ENCODE data around the gene CCT2. TPM values are rescaled to one million over a fixed set of nuclear protein-coding genes. Genes with fewer than 3 reads are reported as not detected.
"Not testable (repeated sequence)": the region's sequence is repeated elsewhere in the genome, so short reads cannot be mapped to it uniquely, and the experiment has no call there.

The CCT2 gene
- total RNA-seq, 2 donors from 2014 or later: 95.7 to 108 TPM

DNA sequence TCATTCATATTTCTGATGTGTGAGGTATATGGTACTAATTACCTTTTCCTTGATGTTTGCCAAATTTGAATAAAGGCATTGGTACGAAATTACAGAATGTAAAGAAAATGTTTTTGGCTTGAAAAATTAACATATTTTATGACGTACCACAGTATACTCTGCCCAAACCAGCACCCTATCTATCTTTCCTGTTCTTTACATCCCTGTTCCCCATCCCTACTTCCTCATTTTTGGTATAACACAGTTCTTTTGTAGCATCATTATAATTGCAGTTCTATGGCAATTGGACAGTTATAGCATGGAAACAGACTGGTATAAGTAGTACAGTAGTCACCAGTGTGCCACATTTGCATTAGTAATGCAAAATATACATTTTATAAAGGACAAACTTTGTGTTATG, 7.0 kb upstream of the CCT2 start:
- DNase-seq (no peak), ATAC-seq (no peak)
- intact Hi-C loops (cut with DNase I, micrococcal nuclease): loop anchor here in 1 of 2 donors (10.0 kb wide), 1 partner anchor 223 kb away; the partner anchor contains the start of gene YEATS4

DNA sequence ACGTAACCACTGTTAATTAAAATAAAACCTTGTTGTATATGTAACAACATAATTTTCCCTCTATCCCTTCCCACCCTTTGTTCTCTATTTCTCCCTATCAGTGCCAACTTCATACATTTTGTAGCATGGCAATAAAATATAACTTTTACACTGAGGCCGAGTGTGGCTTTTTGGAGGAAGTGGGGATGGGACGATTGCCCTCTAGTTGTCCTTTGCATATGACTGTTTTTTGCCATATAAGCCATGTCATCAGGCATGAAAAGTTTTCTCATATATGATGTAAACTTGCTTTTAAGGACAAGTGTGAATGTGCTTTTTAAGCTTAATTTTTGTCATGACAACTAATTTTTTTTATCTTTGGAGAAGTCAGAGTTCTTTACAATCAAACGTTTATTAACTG, 6.2 kb upstream of the CCT2 start:
- intact Hi-C loops (cut with DNase I, micrococcal nuclease): loop anchor here in 1 of 2 donors (10.0 kb wide), 1 partner anchor 224 kb away; the partner anchor contains the start of gene YEATS4
- no peak for DNase-seq
- ATAC-seq: no peak

DNA sequence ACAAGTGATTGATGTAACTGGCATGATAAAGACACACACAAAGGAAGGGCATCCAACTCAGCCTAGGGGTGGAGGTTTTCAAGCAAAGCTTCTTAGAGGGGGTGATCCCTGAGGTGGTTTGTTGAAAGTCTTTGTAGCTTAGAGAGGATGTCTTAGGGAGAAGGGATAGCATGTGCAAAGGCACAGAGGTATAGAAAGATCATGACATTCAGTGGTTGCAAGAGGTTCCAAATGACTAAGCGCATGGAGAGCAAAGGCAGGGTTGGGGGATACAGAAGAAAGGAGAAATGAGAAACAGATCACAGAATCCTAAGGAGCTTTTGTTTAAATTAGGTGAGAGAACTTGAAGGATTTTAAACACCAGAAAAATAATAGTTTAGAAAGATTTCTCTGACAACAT, 5.2 kb upstream of the CCT2 start:
- ATAC-seq (no peak), DNase-seq (no peak)
- intact Hi-C loops (cut with DNase I, micrococcal nuclease): no loop called here

DNA sequence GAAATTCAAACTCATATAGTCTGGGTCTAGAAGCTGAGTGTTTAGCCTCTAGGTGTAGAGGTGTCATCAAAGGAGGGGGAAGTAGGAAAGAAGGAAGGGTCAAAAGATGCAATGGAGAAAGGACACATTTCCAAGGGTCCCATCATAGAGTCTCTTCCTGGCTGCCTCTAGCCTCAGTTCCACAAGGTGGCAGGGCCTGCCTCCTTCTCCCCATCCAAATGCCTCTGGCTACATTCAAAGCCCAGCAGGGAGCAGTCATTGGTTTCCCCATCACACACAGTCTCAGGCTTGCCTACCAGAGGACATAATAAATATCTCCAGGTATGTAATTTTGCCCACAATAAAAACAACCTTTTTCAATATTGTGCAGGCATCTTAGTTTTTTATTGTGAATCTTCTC, 2.1 kb upstream of the CCT2 start:
- DNase-seq (no peak), ATAC-seq (no peak)
- intact Hi-C loops (cut with DNase I, micrococcal nuclease): no loop called here

DNA sequence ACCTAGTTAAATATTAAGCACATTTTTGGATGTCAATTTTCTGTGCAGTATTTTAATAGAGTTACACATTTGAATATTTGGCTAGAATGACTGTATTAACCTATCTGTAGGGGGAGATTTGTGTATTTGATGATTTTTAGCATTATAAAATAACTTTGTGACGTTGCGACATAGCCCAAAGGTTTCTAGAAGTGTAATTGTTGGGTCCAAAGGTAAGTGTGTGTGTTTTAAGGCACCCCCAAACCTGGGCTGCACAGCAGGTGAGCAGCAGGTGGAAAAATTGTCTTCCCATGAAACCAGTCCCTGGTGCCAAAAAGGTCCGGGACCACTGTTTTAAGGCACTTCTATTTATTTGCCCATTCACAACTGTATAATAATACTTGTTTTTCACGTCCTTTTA, 3.3 kb downstream of the CCT2 start:
- no peak for DNase-seq
- intact Hi-C loops (cut with DNase I, micrococcal nuclease): no loop called here
- no peak for ATAC-seq

DNA sequence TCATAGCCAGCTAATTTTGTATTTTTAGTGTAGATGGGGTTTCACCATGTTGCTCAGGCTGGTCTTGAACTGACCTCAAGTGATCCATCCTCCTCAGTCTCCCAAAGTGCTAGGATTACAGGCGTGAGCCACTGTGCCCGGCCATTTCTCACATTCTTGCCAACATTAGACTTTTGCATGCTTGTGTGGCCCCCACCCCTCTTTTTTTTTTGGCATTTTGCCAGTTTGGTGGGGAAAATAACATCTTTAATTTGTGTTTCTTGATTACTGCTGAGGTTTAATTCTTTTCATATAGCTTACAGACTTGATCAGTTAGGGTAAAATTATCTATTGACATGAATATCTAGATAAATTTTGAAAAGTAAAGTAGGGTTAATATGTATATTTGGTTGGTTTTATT, 3.8 kb downstream of the CCT2 start:
- ATAC-seq (no peak), DNase-seq (no peak)
- intact Hi-C loops (cut with DNase I, micrococcal nuclease): no loop called here

DNA sequence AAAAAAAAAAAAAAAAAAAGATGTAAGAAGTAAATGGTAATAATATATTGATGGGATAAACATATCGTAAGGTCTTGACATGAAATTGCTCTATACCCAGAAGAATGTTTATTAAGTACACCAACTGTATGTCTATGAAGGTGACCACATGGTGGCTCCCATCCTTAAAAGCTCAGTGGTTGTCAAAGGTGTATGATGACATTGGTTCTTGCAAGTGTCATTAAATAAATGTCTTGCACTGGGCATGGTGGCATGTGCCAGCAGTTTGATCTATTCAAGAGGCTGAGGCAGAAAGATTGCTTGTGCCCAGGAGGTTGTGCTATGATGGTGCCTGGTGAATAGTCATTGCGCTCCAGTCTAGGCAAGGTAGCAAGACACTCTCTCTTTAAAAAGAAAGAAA, 10.4 kb downstream of the CCT2 start:
- no peak for DNase-seq
- intact Hi-C loops (cut with DNase I, micrococcal nuclease): no loop called here
- no peak for ATAC-seq

GRCh38 chr12:69598174-69598753, 13.0 kb downstream of the CCT2 start:
- DNase-seq (no peak), ATAC-seq (peak; percentile 87)
- intact Hi-C loops (cut with DNase I, micrococcal nuclease): no loop called here

DNA sequence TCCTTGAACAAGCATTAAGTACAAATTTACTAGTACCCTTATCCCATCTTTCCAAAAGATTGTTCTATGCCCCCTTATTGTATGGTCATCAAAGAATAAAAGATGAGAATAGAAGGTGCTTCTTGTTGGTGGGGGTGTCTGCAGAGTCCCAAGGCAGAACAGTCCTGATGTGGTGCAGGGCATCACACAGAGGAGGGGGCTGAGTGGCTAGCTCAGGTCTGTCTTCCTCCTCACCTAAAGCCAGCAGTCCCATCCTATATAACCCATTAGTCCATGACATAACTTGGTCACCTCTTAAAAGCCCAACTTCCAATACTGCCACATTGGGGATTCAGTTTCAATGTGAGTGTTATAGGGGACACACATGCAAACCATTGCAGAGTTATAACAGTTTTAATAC, 15.5 kb downstream of the CCT2 start:
- ATAC-seq (no peak), DNase-seq (no peak)
- intact Hi-C loops (cut with DNase I, micrococcal nuclease): no loop called here

GRCh38 chr12:69601962-69602685, 16.9 kb downstream of the CCT2 start:
- ATAC-seq: no peak
- no peak for DNase-seq
- intact Hi-C loops (cut with DNase I, micrococcal nuclease): no loop called here

- ATAC-seq: no peak
- intact Hi-C loops (cut with DNase I, micrococcal nuclease): no loop called here
- no peak for DNase-seq
Observed at GRCh38 chr12:69602954-69603353, 17.7 kb downstream of the CCT2 start.

- intact Hi-C loops (cut with DNase I, micrococcal nuclease); ATAC-seq; DNase-seq: not testable (repeated sequence)
Observed at GRCh38 chr12:69603556-69603955, 18.3 kb downstream of the CCT2 start.

DNA sequence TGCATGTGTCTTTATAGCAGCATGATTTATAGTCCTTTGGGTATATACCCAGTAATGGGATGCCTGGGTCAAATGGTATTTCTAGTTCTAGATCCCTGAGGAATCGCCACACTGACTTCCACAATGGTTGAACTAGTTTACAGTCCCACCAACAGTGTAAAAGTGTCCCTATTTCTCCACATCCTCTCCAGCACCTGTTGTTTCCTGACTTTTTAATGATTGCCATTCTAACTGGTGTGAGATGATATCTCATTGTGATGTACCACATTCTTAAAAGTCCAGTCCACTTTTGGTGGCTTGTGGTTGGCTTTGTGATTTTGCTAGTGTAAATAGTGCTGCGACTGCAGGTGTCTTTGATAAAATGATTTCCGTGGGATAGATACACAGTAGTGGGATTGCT, 19.0 kb downstream of the CCT2 start:
- ATAC-seq; DNase-seq; intact Hi-C loops (cut with DNase I, micrococcal nuclease): not testable (repeated sequence)

DNA sequence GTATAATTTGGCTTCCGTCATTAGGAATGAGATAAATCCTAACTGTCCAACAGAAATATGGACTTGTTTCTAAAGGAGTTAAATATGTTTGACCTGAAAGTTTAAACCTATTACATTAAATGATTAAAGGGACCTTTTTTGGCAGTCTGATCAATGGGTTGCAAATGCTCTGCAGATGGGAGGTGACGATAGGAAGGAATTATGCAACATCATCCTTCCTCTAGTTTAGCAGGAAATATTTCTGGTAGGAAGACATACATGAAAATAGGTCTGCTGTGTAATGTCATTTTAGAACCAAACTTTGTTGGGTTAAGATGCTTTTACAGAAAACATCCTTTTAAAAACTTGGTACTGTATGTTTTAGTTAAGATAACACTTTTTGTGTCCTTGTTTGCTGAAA, 22.9 kb downstream of the CCT2 start:
- intact Hi-C loops (cut with DNase I, micrococcal nuclease): no loop called here
- no peak for ATAC-seq
- no peak for DNase-seq

DNA sequence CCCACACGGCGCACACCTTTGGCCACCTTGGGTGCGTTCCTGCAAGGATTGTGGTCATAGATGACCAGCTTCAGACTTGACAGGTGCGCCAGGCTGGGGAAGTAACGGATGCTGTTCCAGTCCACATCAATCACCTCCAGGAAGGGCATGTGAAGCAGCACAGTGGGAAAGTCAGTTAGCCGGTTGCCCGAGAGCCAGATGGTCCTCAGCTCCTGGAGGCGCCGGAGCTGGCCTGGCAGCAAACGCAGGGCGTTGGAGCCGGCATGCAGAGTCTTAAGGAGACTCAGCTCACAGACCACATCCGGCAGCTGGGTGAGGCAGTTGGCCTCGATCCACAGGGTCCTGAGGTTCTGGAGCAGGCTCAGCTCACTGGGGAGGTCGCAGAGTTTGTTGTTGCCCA, 24.9 kb downstream of the CCT2 start:
- DNase-seq: no peak
- intact Hi-C loops (cut with DNase I, micrococcal nuclease): no loop called here
- ATAC-seq: no peak

- DNase-seq: no peak
- intact Hi-C loops (cut with DNase I, micrococcal nuclease): no loop called here
- ATAC-seq: no peak
Observed at GRCh38 chr12:69610729-69611128, 25.5 kb downstream of the CCT2 start, which contains the start of gene LRRC10. TSS of gene LRRC10 (minus strand) at chr12:69610907. CDS start at chr12:69610838, 69 bp downstream.

DNA sequence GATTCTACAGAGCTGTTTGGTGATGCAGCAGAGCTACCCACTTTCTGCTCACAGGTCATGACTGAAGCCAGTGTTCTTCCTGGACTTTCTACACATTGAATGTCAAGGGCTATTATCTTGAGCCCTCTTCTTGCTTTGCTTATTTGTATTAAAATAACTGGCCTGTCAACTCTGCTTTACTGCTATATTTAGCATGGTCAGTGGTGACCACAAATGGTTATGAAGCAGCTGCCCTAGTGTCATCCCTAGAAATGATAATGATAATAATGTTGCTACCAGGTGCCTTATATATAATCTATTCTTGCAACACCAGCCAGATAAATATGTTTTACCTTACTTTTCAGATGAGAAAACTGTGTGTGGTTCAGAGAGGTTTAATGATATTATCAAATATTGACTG, 28.1 kb downstream of the CCT2 start:
- DNase-seq: no peak
- intact Hi-C loops (cut with DNase I, micrococcal nuclease): no loop called here
- no peak for ATAC-seq

DNA sequence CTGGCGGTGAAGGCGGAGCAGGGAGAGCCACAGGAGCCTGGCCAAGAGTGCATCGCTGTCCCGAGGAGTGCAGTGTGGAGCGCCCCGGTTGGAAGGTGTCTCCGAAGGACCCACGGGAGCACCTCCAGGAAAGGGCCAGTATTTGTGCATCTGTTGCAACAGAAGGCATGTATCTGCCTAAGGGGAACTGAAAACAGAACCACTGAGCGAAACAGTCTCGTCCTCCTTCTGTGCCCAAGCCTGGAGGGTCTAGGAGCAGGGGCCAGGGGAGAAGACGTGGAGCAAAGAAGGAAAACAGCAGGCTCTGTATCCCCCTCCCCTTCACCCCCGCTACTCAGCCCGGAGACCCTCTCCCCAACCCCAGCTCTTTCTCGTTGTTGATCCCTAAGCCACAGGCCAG, 30.8 kb downstream of the CCT2 start:
- intact Hi-C loops (cut with DNase I, micrococcal nuclease): no loop called here
- no peak for DNase-seq
- ATAC-seq: no peak

DNA sequence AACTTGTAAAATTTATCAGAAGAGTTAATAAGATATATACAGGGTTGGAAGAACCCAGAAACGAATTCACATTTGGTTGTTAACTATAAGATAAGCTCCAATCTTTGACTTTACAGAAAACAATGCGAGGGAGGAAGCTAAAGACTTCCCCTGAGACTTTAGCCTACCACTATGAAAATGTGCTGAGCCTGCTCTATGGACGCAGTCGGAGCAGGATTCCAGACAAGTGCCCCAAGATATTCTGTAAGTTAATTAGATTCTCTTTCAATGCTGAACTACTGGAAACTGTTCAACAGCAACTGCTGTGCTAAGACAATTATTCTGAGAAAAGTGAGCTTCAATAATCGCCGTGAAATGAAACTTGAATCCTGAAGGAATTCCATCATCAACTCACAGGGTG, 33.8 kb downstream of the CCT2 start:
- DNase-seq (no peak), ATAC-seq (no peak)
- intact Hi-C loops (cut with DNase I, micrococcal nuclease): no loop called here

GRCh38 chr12:69620077-69620476, 34.8 kb downstream of the CCT2 start:
- no peak for ATAC-seq
- no peak for DNase-seq
- intact Hi-C loops (cut with DNase I, micrococcal nuclease): no loop called here

GRCh38 chr12:69620921-69621320, 35.7 kb downstream of the CCT2 start:
- ATAC-seq (no peak), DNase-seq (no peak)
- intact Hi-C loops (cut with DNase I, micrococcal nuclease): no loop called here

Data from left colon (tissue), 2 donors.